ENCODE data around the gene NXT1.

DNA sequence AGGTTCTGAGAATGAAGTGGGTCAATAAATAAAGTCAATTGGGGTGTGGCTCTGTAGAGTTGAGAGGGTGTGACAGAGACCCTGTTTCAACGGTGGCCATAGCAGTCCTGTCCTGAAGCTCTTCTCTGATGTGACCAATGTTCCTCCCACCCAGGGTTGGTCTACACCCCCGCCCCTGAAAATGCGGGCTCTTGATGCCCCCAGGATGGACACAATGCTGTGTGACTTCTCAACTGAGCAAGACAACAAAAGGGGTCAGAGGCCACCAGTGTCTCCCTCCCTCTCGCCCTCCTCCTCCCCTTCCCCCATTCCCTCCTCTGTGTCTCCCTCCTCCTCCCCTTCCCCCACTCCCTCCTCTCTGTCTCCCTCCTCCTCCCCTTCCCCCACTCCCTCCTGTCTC is 41.7 kb upstream of the NXT1 start:
- TF ChIP-seq CTCF (IDR thresholded peaks at IDR 0.05), result no peak
- TF ChIP-seq POLR2A (IDR thresholded peaks at IDR 0.05), result no peak

All from heart left ventricle (tissue), 13 donors.